ENCODE measurements around the gene FAIM2.

Gene FAIM2

DNA sequence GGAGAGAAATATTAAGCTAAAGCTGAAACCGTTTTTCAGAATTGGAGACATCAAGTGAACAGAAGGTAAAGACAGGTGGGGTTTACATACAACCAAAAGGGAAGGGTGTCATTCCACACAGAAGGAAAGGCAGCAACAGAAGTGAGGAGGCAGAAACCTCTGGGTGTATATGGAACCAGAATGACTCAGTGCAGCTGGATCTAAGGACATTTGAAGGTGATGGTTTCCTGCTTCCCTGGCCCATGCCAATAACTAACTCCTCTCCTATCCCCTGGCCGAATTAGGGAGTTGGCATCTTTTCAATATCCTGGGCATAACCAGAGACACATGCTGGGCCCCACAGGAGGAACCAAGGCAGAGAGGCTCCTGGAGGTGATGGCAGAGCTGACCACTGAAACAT lies 83.9 kb downstream of the FAIM2 start:
- no peak for DNase-seq

DNA sequence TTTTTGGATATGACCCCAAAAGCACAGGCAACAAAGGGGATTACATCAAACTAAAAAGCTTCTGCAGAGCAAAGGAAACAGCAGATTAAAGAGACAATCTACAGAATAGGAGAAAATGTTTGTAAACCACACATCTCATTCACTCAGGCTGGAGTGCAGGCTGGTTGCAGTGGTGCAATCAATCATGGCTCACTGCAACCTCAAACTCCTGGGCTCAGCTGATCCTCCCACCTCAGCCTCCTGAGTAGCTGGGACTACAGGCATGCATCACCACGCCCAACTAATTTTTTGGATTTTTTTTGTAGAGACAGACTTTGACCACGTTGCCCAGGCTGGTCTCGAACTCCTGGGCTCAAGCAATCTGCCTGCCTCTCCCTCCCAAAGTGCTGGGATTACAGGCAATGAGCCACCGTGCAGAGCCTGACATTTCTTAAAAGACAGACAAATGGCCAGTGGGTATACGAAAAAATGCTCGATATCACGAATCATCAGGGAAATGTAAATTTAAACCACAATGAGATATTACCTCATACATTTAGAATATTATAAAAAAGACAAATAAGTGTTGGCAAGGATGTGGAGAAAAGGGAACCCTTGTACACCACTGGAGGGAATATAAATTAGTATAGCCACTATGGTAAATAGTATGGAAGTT lies 85.3 kb downstream of the FAIM2 start:
- DNase-seq: no peak

Data from NCI-H1694 treated with DMSO at 0.1 percent for 48 hours (cell line).